Fibroblast of the aortic adventitia (primary cell): ENCODE results near the gene RTP4. TPM values are rescaled to one million over a fixed set of nuclear protein-coding genes. Genes with fewer than 3 reads are reported as not detected.

ENCODE experiments used
- DNase-seq: peaks from one replicate; pipeline ENCODE4 v3.0.0-alpha.2; 2010; ENCODE audit warnings: low read depth
- H3K4me3 ChIP-seq: 2 replicates; pipeline ENCODE4 v1.5.1; 2011; ENCODE audit warnings: low read depth, mild to moderate bottlenecking, control low read depth, low read length, moderate library complexity
- total RNA-seq: library from RNA; depleted of rRNA; stranded (reverse); fragments of >200 nt; gene quantifications from 2 replicates; pipeline ENCODE4 v1.2.3, GENCODE V29; 2012; ENCODE audit warnings: low replicate concordance
- TF ChIP-seq, protein P1 (sequence below): IDR thresholded peaks from 2 replicates; pipeline ENCODE4 v1.5.1; 2011; ENCODE audit warnings: mild to moderate bottlenecking, low read length, control low read depth, inconsistent platforms; ENCODE audit not compliant: insufficient read depth

RTP4 gene
- total RNA-seq, 1 donor, result 2.8 TPM

DNA sequence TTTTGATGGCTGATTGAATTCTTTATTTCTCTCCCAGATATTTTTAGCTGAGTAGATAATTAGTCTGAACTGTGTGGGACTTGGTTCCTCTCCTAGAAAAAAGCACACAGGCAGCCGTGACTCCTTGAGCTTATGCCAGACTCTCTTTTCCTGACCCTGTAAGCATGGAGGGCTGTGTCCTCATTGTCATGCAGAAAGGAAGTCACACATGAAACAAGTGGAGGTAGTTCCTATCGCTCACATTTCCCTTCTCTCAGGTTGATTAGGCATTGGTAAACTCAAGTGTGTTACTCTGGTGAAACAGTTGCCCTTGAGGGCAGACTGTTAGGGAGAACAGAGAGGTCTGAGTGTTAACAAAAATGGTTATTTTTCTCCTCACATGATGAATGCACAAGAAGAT is 6.3 kb upstream of the RTP4 start:
- no peak for DNase-seq
- TF ChIP-seq, protein P1, sequence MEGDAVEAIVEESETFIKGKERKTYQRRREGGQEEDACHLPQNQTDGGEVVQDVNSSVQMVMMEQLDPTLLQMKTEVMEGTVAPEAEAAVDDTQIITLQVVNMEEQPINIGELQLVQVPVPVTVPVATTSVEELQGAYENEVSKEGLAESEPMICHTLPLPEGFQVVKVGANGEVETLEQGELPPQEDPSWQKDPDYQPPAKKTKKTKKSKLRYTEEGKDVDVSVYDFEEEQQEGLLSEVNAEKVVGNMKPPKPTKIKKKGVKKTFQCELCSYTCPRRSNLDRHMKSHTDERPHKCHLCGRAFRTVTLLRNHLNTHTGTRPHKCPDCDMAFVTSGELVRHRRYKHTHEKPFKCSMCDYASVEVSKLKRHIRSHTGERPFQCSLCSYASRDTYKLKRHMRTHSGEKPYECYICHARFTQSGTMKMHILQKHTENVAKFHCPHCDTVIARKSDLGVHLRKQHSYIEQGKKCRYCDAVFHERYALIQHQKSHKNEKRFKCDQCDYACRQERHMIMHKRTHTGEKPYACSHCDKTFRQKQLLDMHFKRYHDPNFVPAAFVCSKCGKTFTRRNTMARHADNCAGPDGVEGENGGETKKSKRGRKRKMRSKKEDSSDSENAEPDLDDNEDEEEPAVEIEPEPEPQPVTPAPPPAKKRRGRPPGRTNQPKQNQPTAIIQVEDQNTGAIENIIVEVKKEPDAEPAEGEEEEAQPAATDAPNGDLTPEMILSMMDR, result no peak
- no peak overlapping the region for H3K4me3 ChIP-seq

DNA sequence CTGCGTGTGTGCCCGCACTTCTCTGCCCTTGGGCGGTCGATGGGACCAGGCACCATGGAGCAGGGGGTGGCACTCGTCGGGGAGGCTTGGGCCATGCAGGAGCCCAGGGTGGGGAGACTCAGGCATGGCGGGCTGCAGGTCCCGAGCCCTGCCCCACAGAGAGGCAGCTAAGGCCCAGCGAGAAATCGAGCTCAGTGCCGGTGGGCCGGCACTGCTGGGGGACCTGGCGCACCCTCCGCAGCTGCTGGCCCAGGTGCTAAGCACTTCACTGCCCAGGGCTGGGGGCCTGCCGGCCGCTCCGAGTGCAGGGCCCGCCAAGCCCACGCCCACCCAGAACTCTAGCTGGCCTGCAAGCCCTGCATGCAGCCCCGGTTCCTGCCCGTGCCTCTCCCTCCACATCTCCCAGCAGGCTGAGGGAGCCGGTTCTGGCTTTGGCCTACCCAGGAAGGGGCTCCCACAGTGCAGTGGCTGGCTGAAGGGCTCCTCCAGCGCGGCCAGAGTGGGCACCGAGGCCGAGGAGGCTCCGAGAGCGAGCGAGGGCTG is 553 bp upstream of the RTP4 start:
- peak overlapping the region; percentile 1 for H3K4me3 ChIP-seq
- DNase-seq, result no peak
- TF ChIP-seq, protein P1, result no peak

DNA sequence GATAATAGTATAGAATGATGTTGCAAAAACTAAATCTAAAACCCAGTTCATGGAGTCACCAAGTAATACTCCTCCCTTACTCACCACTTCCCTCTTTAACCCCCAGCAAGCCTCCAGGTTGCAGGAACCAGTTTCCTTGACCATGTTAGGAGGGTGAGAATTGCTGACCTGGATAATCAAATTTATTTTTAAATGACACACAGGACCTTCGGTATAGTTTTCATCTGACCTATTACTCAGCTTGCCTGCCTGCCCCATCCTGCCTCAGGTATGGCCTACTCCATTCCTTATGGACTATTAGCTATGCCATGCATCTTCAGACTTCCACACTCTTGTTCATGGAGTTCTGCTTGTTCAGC is 883 bp downstream of the RTP4 start:
- TF ChIP-seq, protein P1, result no peak
- DNase-seq, result no peak
- peak overlapping the region; percentile 65 for H3K4me3 ChIP-seq

DNA sequence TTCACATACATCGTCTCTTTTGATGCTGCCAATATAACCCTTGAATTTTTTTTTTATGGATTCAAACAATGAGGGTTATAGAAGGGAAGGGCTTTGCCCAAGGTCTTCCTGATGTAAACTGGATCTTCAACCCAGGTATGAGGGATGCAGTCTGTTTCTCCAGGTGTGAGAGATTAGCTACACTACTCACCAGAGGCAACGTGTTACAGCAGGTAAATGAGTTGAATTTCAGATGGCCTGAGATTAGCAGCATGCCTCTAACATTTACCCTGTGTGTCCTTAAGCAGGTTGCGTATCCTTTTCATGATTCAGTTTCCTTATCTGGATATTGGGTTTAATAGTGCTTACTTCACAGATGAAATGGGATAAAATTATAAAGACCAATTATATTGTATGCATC is 1.9 kb downstream of the RTP4 start:
- no peak overlapping the region for H3K4me3 ChIP-seq
- no peak for DNase-seq
- TF ChIP-seq, protein P1, result no peak

DNA sequence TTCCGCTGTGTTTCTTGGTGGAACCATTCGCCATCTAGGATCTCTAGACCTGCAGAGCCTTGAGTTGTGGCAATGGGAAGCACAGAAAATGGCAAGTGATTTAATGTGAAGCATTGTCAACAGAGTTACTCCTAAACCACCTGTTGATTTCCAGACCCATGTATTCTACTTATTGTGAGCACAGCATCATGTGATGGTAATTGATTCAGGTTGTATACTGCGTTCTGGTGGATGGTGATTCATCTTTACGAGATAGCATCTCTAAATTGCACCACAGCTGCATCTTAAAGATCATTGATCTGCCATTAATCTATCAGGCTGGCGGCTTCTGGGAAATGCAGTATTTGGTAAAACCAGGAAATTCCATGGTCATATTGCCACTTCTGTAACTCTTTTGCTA is 7.4 kb downstream of the RTP4 start:
- DNase-seq, result no peak
- H3K4me3 ChIP-seq, result no peak overlapping the region
- TF ChIP-seq, protein P1, result no peak

DNA sequence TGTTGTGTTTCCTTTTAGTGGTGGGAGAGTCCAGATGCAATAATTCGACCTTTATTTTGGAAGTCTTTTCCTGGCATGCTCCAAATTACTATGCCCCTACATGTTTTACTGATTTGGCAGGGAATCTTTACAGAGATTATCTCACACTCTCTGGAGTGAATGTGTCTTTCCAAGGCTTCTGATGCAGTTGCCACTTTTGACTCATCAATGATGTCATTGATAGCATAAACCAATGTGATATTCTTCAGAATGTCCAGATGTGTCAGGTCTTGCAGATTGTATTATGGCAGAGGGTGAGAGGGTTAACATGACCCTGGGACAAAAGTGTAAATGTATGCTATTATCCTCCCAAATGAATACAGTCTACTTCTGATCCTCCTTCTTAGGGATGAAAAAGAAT is 9.7 kb downstream of the RTP4 start:
- DNase-seq, result no peak
- H3K4me3 ChIP-seq, result no peak overlapping the region
- TF ChIP-seq, protein P1, result no peak

DNA sequence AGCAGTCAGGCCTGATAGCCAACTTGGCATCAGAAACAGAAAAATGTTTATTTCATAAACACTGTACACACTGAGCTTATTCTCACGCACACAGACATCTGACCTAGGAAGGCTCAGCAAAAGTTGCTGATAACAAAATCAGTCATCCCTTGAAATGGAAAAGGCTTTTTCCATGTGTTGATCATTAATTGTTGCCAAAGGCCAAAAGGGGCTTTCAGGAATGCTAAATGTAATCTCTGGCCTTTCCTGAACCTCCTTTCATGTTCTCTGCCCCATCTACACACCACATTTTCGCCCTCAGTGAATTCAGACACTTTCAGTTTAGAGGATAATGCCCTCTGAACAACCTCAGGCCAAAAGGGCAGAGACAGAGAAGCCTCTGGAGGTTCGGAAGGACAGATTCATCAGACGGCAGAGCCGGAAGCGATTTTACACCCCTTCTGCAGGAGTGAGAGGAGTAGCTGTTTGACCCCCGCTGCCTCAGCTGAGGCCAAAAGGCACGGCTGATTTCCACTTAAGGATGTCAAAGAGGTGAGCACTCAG is 14.5 kb downstream of the RTP4 start:
- TF ChIP-seq, protein P1, result no peak
- H3K4me3 ChIP-seq, result no peak overlapping the region
- peak; percentile 18 for DNase-seq
